ENCODE measurements around the gene CD200R1L.

CD200R1L gene

GRCh38 chr3:112817797-112818196 lies 28.9 kb downstream of the CD200R1L start:
- DNase-seq = no peak

GRCh38 chr3:112817271-112817670 lies 29.4 kb downstream of the CD200R1L start:
- no peak for DNase-seq

DNA sequence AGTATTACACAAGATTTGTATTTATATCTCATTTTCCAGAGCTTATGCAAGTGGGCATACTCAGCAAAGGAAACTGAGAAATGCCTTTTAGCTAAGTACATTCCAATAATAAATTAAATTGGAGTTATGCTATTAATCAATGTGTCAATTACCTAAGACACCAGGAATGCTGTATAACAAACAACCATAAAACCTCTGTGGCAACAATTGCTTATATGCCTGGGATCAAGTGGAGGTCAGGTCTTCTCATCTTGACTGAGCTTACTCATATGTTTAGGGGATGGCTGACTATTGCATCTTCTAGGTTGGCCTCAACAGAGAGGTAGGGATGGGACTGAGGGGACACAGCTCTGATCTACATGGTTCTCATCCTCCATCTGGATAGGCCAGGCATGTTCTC lies 30.7 kb downstream of the CD200R1L start:
- no peak for DNase-seq

DNA sequence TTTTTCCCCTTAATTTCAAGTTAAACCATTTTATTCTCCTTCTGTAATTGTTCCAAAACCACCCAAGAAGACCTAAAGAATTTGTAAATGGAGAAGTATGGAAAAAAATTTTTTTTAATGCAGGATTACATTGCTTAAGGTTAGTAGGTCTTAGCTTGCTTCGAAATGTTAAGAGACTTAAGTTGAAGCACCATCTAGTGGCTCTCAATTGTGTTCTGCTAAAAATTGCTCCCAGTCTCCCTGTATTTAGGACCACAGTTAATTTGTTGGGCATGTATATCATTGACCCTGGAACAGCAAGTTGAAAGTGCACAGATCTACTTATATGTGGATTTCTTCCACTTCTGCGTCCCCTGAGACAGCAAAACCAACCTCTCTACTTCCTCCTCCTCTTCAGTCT lies 32.4 kb downstream of the CD200R1L start:
- DNase-seq = no peak

DNA sequence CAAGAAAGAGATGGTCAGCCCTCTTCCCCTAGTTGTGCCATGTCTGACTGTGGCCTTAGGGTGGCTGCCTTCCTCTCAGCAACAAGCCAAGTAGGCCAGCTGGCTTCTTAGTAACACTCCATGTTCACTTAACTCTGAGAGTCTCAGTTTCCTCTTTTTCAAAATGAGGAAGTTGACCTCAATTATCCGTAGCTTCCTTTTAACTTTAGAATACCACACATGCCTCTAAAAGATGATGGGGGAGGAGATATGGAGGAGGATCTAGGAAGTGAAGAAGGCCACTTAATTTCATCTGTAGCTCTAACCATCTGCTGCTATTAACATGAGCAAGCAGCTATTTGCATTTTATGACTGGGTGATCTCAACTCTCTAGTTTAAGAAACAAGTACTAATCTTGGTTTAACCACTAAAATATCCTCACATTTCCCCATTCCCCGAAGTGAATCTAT lies 32.9 kb downstream of the CD200R1L start:
- no peak for DNase-seq

- DNase-seq = no peak
Observed at GRCh38 chr3:112813016-112813415, 33.6 kb downstream of the CD200R1L start.

DNA sequence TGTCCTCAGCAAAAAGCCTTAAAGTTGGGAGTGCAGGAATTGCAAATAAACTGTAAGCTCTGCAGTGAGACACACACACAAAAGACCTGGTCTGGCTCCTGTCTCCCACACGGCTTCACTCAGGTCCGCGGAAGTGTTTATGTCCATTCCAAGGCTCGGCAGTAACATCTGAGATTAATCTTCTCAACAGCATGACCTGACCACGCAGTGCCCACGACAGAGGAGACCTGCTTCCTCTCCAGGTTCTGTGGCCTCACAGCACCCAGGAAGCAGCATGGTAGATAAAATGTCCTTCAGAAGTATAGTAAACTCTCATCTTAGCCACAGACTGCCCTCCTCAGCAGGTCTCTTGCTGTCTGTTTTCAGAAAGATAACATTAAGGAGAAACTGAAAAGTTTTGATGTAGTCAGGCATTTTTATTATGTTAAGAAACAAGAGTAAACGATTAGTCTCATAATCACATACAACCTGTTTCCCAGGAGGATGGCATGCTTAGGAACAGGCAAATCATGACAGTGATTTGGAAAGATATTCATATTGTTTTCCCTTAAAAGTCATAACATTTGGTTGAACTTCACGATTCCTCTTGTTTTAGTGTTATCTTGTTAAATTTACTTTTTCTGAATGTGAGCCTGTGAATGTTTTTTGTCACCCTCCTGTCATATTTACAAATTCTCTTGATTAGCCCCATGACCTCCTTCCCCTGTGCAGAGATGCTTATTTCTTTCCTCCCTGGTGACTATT lies 34.6 kb downstream of the CD200R1L start:
- no peak for DNase-seq

GRCh38 chr3:112811131-112811884 lies 35.4 kb downstream of the CD200R1L start:
- no peak for DNase-seq

DNA sequence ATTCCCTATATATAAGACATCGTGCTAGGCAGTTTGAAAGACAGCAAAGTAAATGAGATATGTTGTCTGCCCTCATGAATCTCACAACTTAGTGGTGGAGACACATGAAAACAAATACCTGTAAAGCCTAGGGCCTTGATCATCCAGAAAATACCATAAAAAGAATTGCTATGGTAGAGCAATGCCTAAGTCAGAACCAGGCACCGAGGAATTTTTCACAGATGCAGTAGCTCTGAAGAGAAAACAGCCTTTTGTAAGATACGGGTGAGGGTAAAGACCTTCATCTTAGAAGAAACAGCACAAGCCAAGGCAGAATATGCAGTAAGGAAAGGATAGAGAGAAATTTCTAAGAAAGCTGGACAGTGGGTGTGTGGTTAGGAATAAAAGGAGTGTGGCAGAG lies 36.1 kb downstream of the CD200R1L start:
- no peak for DNase-seq

GRCh38 chr3:112808136-112808535 lies 38.5 kb downstream of the CD200R1L start:
- DNase-seq = no peak

- no peak for DNase-seq
Observed at GRCh38 chr3:112807685-112808084, 39.0 kb downstream of the CD200R1L start.

- DNase-seq = no peak
Observed at GRCh38 chr3:112806903-112807302, 39.8 kb downstream of the CD200R1L start.

DNA sequence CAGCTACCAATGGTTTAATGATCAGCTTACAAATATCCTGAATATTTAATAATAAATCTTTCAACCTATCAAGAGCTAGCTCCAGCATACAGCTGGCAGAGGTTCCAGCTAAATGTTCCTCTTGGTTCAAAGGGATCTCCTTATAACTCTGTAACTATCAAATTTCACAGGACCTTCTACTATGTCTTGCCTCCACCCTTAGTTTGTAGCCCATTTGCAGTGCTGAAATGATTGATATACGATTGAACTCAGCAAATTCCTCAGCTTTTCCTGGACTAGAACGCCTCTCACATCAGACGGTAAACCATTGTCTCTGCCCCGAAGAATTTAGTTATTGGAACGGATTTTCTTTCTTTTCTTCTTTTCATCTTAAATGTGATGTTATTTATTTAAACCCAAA lies 41.5 kb downstream of the CD200R1L start:
- DNase-seq = no peak

GRCh38 chr3:112804021-112804420 lies 42.6 kb downstream of the CD200R1L start:
- no peak for DNase-seq

DNA sequence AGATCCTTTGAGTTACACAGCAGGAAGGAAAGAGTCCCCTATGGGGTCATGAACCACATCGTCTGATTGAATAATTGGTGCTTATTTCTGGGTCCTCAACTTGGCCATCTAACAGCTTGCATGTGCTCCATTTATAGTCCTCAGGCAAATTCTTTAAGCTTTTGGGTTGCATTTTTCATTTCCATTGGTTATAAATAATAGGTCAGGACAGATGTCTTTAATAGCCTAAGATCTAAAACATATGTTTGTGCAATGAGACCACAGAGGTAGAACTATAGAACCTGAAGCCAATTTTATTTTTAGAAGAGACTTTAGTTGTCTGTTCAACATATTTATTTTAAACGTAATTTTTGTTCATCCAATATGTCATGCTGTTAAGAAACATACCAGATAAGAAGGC lies 43.2 kb downstream of the CD200R1L start:
- no peak for DNase-seq

DNA sequence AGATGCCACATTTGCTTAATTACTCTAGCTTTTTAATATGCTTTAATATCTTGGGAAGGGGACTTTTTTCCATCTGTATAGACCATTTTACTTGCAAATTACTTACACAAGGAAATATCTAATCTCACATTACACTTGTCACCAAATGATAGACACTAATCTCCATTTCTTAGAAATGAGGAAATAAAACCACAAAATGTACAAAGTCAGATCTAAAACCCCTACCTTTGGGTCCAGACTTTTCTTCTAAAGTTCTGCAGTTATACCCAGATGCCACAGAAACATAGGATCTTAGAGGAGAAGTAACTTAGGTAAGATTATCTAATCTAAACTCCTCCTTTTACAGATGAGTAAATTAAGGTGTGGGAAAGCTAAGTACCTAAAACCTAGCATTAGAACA lies 44.3 kb downstream of the CD200R1L start:
- no peak for DNase-seq

DNA sequence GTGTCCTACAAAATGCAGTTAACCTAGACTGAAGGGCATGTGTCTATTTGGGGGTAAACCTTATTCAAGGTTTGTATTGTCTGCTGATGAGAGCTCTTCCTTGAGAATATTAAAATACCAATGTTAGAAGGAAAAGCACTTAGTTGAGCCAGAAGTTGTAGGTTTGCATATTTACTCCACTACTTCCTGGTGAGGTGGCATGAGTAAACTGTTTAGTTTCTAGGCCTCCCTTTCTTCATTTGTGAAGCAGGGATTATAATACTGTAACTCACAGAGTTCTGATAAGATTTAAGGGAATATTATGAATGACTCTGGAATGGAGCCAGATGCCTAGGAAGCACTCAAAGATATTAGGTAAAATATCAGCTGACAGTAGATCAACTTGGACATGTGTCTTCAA lies 46.7 kb downstream of the CD200R1L start:
- no peak for DNase-seq

GRCh38 chr3:112794622-112795172 lies 52.0 kb downstream of the CD200R1L start:
- DNase-seq = no peak

- no peak for DNase-seq
Observed at GRCh38 chr3:112793326-112794081, 53.2 kb downstream of the CD200R1L start.

GRCh38 chr3:112791736-112792135 lies 54.9 kb downstream of the CD200R1L start:
- no peak for DNase-seq

DNA sequence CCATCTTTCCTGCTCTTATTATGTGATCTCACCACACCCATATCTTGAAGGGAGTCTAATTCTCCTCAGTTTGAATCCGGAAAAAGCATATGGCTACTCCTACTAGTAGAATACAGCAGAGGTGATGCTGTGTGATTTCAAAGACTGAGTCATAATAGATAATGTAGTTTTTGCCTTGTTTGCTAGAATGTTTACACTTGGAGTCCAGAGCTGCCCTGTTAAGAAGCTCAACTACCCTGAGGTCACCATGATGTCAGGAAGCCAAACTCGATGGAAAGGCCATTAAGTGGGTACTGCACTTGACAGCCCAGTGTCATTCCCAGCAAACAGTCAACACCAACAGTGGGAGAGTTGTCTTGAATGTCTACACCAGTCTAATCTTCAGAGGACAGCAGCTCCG lies 56.9 kb downstream of the CD200R1L start:
- no peak for DNase-seq

DNA sequence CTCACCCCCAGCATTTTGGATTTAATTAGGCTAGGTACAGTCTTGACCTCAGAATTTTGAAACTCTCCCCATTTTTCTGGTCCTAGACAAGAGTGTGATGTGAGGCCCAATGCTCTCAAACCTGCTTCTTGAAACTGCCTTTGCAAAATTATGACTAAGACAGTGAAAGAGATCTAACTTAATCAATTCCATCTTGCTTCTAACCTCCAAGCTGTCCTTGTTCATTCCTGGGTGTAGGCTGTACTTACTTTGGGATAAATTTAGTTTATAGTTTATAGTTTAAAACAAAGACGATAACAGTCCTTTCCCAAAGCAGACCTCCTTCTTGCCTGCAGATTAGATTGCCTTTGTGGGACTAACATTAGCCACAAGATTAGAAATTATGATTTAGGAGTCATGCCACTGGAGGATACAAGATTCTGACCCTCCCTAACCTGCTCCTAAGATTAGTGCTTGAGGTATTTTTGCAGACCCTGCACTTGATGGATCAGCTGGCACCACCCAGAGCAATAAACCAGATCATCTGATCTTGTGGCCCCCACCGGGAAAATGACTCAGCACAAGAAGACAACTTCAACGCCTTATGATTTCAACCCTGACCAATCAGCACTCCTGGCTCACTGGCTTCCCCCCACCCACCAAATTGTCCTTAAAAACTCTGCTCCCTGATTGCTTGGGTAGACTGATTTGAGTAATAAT lies 59.6 kb downstream of the CD200R1L start:
- no peak for DNase-seq

Measured in stimulated activated CD4-positive, alpha-beta T cell treated with anti-CD3 and anti-CD28 coated beads, Interleukin-2, amount 100 ng/mL, for 24 hours (primary cell).